Ramos (cell line): ENCODE measurements around the gene EPN3.

Experiments
- in situ Hi-C: fragments of 300-500 bp; cut with MboI; formaldehyde crosslinking; loops from one replicate; pipeline ENCODE4 v1.14.3; 2022; ENCODE audit warnings: low sequenced_read_pairs; ENCODE audit not compliant: unreplicated experiment

Gene EPN3

DNA sequence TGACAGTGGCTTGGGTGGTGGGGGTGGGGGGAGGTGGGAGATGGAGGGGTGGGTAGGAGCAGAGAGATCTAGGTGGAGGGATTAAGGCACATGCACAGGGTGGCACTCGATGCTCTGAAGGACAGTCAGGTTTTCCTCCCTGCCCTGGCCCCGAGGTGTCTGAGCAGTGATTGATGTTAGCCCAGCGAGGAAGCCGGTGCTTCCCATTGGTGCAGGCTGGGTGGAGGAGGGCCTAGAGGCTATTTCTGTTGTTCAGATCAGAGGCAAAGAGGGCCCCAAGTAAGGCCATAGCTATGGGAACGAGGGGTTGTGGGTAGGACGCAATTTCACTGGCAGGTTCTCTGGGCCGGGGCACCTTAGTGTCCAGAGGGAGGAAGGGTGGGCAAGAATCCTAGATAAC, 51.1 kb downstream of the EPN3 start:
- in situ Hi-C loops: no loop called here

GRCh38 chr17:50584116-50584515, 51.6 kb downstream of the EPN3 start:
- in situ Hi-C loops: no loop called here

DNA sequence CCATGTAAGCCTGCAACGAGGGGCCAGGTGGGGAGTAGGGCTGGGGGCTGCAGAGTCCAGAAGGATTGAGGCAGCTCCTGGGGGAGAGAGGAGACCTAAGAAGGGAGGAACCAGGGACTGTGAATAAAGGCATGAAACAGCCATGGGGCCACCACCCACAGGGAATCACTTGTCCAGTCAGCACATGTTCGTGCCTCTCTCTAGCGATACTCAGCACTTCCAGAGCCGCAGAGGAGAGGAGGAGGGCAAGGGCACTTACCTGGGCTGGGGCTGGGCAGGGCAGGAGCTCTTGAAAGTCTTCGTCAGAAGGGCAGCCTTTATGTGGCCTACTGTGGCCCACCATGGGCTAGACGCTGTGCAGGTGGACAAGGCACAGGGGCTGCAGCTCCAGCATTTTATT, 52.2 kb downstream of the EPN3 start:
- in situ Hi-C loops: no loop called here

- in situ Hi-C loops: no loop called here
Measured at GRCh38 chr17:50585346-50585745, 52.8 kb downstream of the EPN3 start.

DNA sequence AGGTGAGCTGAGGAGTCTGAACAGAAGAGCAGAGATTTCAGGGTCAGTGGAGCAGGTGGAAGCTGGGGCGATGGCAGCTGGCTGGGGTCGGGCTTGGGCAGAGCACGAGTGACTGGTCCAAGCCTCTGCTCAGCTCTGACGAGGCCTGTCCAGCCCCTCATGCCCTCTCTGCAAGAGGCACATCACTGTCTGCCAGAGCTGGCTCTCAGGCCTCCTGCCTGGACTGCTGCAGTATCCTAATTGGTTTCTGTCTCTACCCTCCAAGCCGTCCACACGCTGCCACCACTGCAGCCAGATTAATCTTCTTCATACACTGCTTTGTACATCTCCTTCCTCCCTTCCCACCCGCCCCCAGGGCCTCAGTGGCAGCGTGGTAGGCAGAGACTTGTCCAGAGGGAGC, 53.4 kb downstream of the EPN3 start:
- in situ Hi-C loops: no loop called here

GRCh38 chr17:50586421-50587247, 54.1 kb downstream of the EPN3 start:
- in situ Hi-C loops: no loop called here

DNA sequence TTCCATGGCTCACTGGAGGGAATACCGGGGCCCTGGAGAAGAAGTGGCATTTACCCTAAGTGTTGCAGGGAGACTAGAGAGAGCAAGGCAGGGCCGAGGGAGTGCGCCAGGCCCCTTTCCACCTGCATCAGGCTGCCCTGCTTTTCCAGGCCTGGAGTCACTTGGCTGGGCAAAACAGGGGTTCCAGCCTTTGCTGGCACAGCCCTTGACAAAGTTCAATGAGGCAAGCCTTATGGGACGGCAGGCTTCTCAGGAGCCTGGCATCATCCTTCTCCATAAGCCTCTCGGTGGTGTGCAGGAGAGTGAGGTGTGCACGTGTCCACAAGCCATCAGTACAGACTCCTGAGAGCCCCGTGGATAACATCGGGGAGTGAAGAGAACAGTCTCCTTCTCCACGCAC, 55.0 kb downstream of the EPN3 start:
- in situ Hi-C loops: no loop called here

GRCh38 chr17:50588391-50589049, 56.0 kb downstream of the EPN3 start:
- in situ Hi-C loops: no loop called here

DNA sequence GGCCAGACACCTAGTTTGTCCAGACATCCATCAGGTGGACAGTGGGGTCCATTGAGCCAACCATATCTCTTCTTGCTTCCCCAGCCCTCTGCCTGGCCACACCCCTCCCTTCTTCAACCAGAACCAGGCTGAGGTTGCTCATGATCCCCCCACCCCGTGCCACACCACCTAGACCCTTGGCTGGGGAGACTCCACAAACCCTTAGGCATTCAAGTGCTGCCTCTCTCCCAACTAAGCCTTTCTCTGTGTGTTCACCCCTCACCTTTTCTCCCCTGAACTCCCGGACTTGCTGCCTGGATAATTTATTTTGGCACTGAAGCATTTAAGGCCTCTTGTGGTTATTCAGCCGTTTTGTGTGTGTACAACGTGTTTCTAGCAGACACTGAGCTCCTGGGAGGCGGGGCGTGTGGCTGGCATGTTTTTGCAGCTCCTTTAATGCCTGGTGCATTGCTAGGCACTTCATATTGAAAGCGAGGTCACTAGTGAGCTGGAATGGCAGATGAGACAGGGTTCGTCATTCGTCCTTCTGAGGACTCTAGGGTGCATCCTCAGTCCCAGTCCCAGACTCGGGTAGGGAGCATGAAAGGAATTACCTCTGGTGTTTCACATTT, 56.7 kb downstream of the EPN3 start:
- in situ Hi-C loops: no loop called here

DNA sequence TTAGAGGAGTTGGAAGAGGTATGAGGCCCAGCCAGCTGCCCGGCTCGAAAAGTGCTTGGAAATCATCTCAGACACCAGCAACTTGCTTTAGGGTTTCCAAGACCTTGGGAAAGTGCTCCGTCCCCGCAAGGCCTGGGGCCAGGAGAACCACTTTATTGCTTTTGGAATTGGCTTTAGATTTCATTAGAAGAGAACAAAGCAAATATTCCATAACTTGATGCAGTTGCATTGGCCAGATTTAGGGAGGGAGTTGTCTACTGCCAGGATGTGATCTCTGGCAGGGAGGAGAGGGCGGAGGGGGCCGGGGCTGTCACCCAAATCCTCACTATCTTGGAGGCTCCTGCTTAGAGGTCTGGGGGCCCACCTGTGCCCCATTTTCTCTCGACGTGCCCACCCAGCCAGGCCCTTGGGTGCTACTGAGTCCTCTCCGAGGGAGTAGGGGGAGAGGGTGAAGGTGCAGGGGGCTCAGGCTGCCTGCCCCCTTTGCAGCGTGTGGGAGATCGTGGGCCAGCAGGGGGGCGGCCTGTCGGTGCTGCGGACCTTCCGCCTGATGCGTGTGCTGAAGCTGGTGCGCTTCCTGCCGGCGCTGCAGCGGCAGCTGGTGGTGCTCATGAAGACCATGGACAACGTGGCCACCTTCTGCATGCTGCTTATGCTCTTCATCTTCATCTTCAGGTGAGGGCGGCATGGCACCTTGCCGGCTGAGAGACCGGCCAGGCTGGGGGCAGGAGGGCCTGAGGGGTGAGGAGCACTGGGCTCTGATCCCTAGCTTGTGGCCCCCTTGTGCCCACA, 58.6 kb downstream of the EPN3 start:
- in situ Hi-C loops: no loop called here

DNA sequence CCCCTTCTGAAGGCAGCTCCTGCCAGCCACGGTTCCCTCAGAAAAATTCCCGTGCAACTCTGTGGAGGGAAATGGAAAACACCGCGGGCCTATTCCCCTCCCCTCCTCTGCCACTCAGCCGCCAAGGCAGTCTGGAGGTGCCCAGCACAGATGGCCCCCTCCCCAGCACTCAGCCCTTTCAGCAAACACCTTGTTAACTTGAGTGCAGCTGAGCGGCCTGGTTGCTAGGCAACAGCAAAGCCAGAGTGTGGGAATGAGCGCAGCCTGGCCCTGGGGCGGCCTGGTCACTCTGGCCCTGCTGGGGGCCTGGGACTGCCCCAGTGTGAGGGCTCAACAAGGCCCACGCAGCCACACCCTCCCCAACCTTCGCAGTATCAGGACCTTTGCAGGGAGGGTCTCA, 60.8 kb downstream of the EPN3 start:
- in situ Hi-C loops: no loop called here
